ENCODE data around the gene FMO3. TPM values are rescaled to one million over a fixed set of nuclear protein-coding genes. Genes with fewer than 3 reads are reported as not detected.
A peak's percentile ranks its signal among the peaks of the same experiment; 100 is the strongest.

Gene FMO3
- total and polyA plus RNA-seq, 12 donors, result 0.51 to 2.1 (median 1.1) TPM

DNA sequence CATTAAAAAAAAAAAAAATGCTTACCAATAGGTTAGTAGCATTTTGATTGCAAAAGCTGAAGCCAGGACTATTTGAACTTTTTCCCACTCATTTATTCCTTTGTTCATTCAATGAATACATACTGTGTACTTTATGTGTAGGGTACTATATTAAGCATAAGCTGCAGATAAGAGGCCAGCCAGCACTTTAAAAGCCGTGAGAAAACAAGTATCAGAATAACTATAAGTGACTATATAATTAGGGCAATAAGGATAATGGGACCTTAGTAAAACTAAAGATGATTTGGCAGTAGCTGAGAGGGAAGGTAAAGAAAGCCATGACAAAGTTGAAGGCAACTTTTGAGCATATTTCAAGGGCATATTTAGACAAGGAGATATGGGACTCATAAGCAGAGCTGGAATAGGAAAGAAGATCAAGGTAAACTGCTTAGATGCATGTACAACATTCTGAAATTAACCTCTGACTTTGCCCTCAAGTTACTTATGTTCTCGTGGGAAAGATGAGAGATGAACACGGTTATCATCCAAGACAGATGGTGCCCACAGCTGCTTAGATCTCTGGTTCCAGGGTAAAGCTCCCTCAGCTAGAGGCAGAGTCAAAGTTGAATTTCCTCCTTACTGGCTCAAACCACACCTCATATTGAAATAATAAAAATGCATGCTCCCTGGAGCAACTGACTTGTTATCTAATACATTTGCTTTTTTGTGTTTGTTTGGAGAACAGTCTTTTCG, 50.4 kb downstream of the FMO3 start:
- Histone ChIP-seq H3K36me3 (no peaks in the 10 kb centered on the region), H3K9me3 (no peaks in the 10 kb centered on the region), H3K4me3 (peak overlapping the region in 1 of 10 donors; percentile 13), H3K27me3 (no peaks in the 10 kb centered on the region), H3K4me1 (peaks cover 11 to 87% (median 53%) of the 10 kb centered on the region in 9 donors), H3K27ac (peak overlapping the region; percentile 72 to 95 (median 86))
- intact Hi-C loops (cut with DNase I), result loop anchor here in 5 of 10 donors (5.0 to 10.0 kb wide), 3 partner anchors 34 to 56 kb away; partner anchors contain the start of gene FMO2 (in 4 of the 5)
- ATAC-seq (no peak), DNase-seq (no peak)
- TF ChIP-seq, protein P1, sequence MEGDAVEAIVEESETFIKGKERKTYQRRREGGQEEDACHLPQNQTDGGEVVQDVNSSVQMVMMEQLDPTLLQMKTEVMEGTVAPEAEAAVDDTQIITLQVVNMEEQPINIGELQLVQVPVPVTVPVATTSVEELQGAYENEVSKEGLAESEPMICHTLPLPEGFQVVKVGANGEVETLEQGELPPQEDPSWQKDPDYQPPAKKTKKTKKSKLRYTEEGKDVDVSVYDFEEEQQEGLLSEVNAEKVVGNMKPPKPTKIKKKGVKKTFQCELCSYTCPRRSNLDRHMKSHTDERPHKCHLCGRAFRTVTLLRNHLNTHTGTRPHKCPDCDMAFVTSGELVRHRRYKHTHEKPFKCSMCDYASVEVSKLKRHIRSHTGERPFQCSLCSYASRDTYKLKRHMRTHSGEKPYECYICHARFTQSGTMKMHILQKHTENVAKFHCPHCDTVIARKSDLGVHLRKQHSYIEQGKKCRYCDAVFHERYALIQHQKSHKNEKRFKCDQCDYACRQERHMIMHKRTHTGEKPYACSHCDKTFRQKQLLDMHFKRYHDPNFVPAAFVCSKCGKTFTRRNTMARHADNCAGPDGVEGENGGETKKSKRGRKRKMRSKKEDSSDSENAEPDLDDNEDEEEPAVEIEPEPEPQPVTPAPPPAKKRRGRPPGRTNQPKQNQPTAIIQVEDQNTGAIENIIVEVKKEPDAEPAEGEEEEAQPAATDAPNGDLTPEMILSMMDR (IDR thresholded peaks at IDR 0.05), result no peak
- WGBS, 2 donors, result 34 to 45% methylated on average over 4 of the region's 4 CpGs

DNA sequence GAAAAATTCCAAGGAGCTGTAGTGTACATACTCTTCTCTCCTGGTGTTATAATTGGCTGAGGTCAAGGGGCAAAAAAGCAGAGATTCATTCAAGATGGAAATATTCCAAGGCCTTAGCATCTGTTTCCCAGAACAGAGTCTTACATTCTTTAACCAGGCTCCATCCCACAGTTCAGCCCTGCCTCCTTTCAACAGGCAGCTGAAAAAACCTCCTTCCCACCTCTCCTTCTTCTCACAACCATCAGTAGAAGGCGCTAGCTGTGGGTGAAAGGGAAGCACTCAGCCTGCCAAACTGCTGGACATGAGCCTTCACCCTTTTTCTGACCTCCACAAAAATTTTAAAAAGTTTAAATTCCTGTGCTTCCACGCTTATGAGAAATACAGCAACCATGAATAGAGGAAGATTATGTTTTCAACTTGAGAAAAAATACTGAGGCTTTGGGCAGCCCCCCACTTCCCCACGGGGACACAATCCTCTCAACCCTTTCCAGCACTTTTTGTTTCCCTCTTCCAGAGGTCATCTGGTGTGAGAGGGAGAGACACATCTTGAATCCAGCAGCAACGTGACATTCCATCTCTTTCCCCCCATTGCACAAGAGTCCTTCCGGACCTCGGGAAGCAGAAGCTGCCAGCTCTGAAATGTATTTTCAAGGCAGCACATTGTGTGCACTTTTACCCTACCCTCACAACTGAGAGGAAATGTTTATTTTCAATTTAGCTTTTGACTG, 51.1 kb downstream of the FMO3 start:
- Histone ChIP-seq H3K36me3 (no peaks in the 10 kb centered on the region), H3K4me1 (peaks cover 11 to 91% (median 53%) of the 10 kb centered on the region in 9 donors), H3K27me3 (no peaks in the 10 kb centered on the region), H3K27ac (peak overlapping the region; percentile 72 to 95 (median 86)), H3K4me3 (peak overlapping the region in 4 of 10 donors; percentile 13 to 24 (median 16)), H3K9me3 (no peaks in the 10 kb centered on the region)
- intact Hi-C loops (cut with DNase I), result loop anchor here in 6 of 10 donors (1.0 to 10.0 kb wide), 6 partner anchors 35 to 81 kb away; partner anchors contain the start of gene FMO2 (in 5 of the 6)
- peak; percentile 78 to 93 (median 86) for ATAC-seq
- 30 to 45% methylated on average over 6 of the region's 6 CpGs for WGBS, 2 donors
- TF ChIP-seq, protein P1 (IDR thresholded peaks at IDR 0.05), result peak in 5 of 9 donors; percentile 21 to 59 (median 44)
- DNase-seq, result peak; percentile 29 to 71

DNA sequence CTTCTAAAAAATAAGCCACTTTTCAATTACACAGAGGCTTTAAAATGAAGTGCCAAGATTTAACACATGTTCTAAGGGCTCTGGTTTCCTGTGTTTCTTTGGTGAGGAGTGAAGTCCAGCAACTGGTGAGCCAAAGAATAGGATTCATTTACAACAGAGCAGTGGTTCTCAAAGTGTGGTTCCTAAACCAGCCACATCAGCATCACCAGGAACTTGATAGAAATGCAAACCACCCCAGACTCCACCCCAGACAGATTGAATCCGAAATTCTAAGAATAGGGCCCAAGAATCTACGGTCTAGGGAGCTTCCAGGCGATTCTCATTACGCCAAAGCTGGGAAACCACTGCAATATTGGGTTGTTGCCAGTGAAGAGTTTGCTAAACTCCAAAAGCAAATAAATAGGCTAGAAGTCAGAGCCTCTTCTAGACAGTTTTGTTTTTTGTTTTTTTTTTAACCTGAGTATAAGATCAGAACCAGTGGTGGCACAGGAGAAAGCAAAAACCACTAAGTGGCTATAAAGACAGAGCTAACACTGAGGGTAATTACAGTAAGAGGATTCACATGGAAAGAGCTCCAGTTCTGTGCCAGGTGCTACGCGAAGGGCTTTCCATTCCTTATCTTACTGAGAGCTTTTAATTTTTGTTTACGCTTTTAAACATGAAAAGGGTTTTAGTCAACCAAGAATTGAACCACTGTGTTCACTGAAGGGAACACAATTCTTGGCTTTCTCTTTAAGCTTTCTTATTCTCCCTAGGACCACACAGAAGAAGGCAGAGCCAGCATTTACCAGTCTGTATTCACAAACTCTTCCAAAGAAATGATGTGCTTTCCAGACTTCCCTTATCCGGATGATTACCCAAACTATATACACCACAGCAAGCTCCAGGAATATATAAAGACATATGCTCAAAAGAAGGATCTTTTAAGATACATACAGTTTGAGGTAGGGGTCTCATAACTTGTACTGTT, 52.0 kb downstream of the FMO3 start:
- ATAC-seq, result peak; percentile 58 to 78 (median 64)
- no peaks in the 10 kb centered on the region for H3K27me3 ChIP-seq
- TF ChIP-seq, protein P1 (IDR thresholded peaks at IDR 0.05), result peak in 1 of 9 donors; percentile 6
- H3K36me3 ChIP-seq, result no peaks in the 10 kb centered on the region
- H3K4me3 ChIP-seq, result peak overlapping the region in 4 of 10 donors; percentile 13 to 24 (median 19)
- no peaks in the 10 kb centered on the region for H3K9me3 ChIP-seq
- peaks cover 11 to 86% (median 51%) of the 10 kb centered on the region in 9 donors for H3K4me1 ChIP-seq
- peak overlapping the region; percentile 72 to 95 (median 86) for H3K27ac ChIP-seq
- intact Hi-C loops (cut with DNase I), result loop anchor here in 6 of 10 donors (1.0 to 10.0 kb wide), 6 partner anchors 35 to 80 kb away; partner anchors contain the start of gene FMO2 (in 5 of the 6)
- WGBS, 2 donors, result 44 to 50% methylated on average over 8 of the region's 8 CpGs
- DNase-seq, result peak in 1 of 2 donors; percentile 59
